GM12878 (cell line): ENCODE measurements around the gene DRC1. TPM values are rescaled to one million over a fixed set of nuclear protein-coding genes. Genes with fewer than 3 reads are reported as not detected.

Source experiments
- ATAC-seq: fragments of 200-7000 bp; cut with Tn5 transposase; 3 replicates; pipeline ENCODE4 v1.9.1; 2020; ENCODE audit warnings: mild to moderate bottlenecking, moderate library complexity
- BruUV-seq: library from RNA; stranded (reverse); fragments of 400-500 nt; replicated peaks from 2 replicates; lab custom pipeline; 2021; lab: Mats Ljungman, UMichigan
- CTCF ChIA-PET: fragments of 300-600 bp; sonication (Branson Sonifier 250); formaldehyde crosslinking; extraction: SDS; loops from one replicate; lab custom pipeline; 2021; ENCODE audit warnings: inconsistent platforms; lab: Yijun Ruan, JAX
- POLR2A ChIA-PET: fragments of 350-600 bp; formaldehyde crosslinking; extraction: SDS; loops from one replicate; lab custom pipeline; 2021; ENCODE audit warnings: inconsistent platforms; lab: Charles Lee
- RAD21 ChIA-PET: fragments of 300-600 bp; sonication (Branson Sonifier 250); formaldehyde crosslinking; loops from one replicate; lab custom pipeline; 2023; ENCODE audit warnings: antibody characterized with exemption; ENCODE audit not compliant: unreplicated experiment; lab: Charles Lee
- SMC1A ChIA-PET: fragments of 300-600 bp; sonication (Branson Sonifier 250); formaldehyde crosslinking; loops from one replicate; lab custom pipeline; 2023; ENCODE audit not compliant: unreplicated experiment, uncharacterized antibody; lab: Charles Lee
- DNase-seq: peaks from one replicate; pipeline ENCODE4 v3.0.0-alpha.2; 2011; ENCODE audit warnings: low read depth, low spot score
- FAIRE-seq: peaks from 3 replicates; lab custom pipeline; 2011; peaks lifted over from hg19 to GRCh38; lab: Jason Lieb, UNC
- H2AFZ ChIP-seq: 2 replicates; pipeline ENCODE4 v1.6.0; 2011; ENCODE audit warnings: low read depth, low read length, control low read depth; ENCODE audit not compliant: control insufficient read depth
- H3K27ac ChIP-seq: 2 replicates; pipeline ENCODE4 v1.5.1; 2011; ENCODE audit warnings: control low read depth; ENCODE audit not compliant: control insufficient read depth, insufficient read depth
- H3K27me3 ChIP-seq, 2 experiments: replicated peaks in 1 of 2; 2 replicates each; pipeline versions ENCODE4 v1.6.0 to v1.6.1; 2011; ENCODE audit warnings: low read length in 1 of 2; ENCODE audit not compliant: control insufficient read depth in 2 of 2, insufficient read depth in 2 of 2
- H3K36me3 ChIP-seq, 2 experiments: 2 replicates each; pipeline ENCODE4 v1.5.1; 2011; ENCODE audit warnings: low read length in 1 of 2; ENCODE audit not compliant: control insufficient read depth in 2 of 2, insufficient read depth in 2 of 2
- H3K4me1 ChIP-seq: 2 replicates; pipeline ENCODE4 v1.6.1; 2011; ENCODE audit warnings: mild to moderate bottlenecking, low read length, moderate library complexity, mixed read lengths; ENCODE audit not compliant: control insufficient read depth, insufficient read depth
- H3K4me2 ChIP-seq: 2 replicates; pipeline ENCODE4 v1.6.0; 2011; ENCODE audit warnings: control low read depth; ENCODE audit not compliant: control insufficient read depth, insufficient read depth
- H3K4me3 ChIP-seq: fragments of 200-600 bp; sonication (generic); 2 replicates; pipeline ENCODE4 v1.5.1; 2016
- H3K79me2 ChIP-seq: 2 replicates; pipeline ENCODE4 v1.6.0; 2011; ENCODE audit warnings: low read length; ENCODE audit not compliant: control insufficient read depth, insufficient read depth
- H3K9ac ChIP-seq: 2 replicates; pipeline ENCODE4 v1.8.0; 2011; ENCODE audit warnings: low read length, control low read depth, mixed read lengths; ENCODE audit not compliant: control insufficient read depth, insufficient read depth
- H3K9me3 ChIP-seq: replicated peaks from 3 replicates; pipeline ENCODE4 v1.5.1; 2011; ENCODE audit warnings: mild to moderate bottlenecking, low read length; ENCODE audit not compliant: control insufficient read depth, insufficient read depth
- H4K20me1 ChIP-seq: 2 replicates; pipeline ENCODE4 v1.6.0; 2011; ENCODE audit not compliant: control insufficient read depth, insufficient read depth
- ATF3 ChIP-seq: IDR thresholded peaks from 2 replicates; pipeline ENCODE4 v1.6.1; 2011; ENCODE audit warnings: low read depth, mild to moderate bottlenecking, low read length, moderate library complexity, borderline replicate concordance; ENCODE audit errors: extremely low read depth
- ATF7 ChIP-seq: fragments of 450-650 bp; IDR thresholded peaks from 2 replicates; pipeline ENCODE4 v1.6.1; 2016; ENCODE audit warnings: low read depth, mild to moderate bottlenecking
- FOXM1 ChIP-seq: IDR thresholded peaks from 2 replicates; pipeline ENCODE4 v1.6.1; 2012; ENCODE audit warnings: low read depth, mild to moderate bottlenecking, inconsistent platforms, low read length, moderate library complexity
- GATAD2B ChIP-seq: fragments of 450-650 bp; conservative IDR thresholded peaks from 2 replicates; pipeline ENCODE4 v1.6.1; 2017; ENCODE audit warnings: low read depth, mild to moderate bottlenecking, moderate library complexity
- IKZF1 ChIP-seq: fragments of 450-650 bp; conservative IDR thresholded peaks from 2 replicates; pipeline ENCODE4 v1.6.1; 2017; ENCODE audit warnings: antibody characterized with exemption, mild to moderate bottlenecking
- IRF4 ChIP-seq: IDR thresholded peaks from 2 replicates; pipeline ENCODE4 v1.6.1; 2011; ENCODE audit warnings: low read depth, low read length
- JUND ChIP-seq: IDR thresholded peaks from 2 replicates; pipeline ENCODE4 v1.6.1; 2012; ENCODE audit warnings: low read depth, mild to moderate bottlenecking, low read length, improper control_type of control experiment, moderate library complexity
- KDM1A ChIP-seq: fragments of 200-600 bp; sonication (generic); IDR thresholded peaks from 2 replicates; pipeline ENCODE4 v1.6.1; 2016; ENCODE audit warnings: borderline replicate concordance
- RAD21 ChIP-seq: IDR thresholded peaks from 2 replicates; pipeline ENCODE4 v1.6.1; 2011; ENCODE audit warnings: mild to moderate bottlenecking, low read depth, low read length, moderate library complexity; ENCODE audit not compliant: insufficient read depth
- RB1 ChIP-seq: fragments of 450-650 bp; formaldehyde crosslinking; IDR thresholded peaks from 2 replicates; pipeline ENCODE4 v1.6.1; 2017; ENCODE audit warnings: mild to moderate bottlenecking, borderline replicate concordance
- SIN3A ChIP-seq: IDR thresholded peaks from 2 replicates; pipeline ENCODE4 v1.6.1; 2012; ENCODE audit warnings: low read depth, low read length, improper control_type of control experiment
- SMAD5 ChIP-seq: IDR thresholded peaks from 2 replicates; pipeline ENCODE4 v1.6.1; 2016; ENCODE audit warnings: antibody characterized with exemption, low read depth
- TCF3 ChIP-seq: IDR thresholded peaks from 2 replicates; pipeline ENCODE4 v1.6.1; 2012; ENCODE audit warnings: low read depth, mild to moderate bottlenecking, low read length, borderline replicate concordance; ENCODE audit not compliant: insufficient read depth
- YY1 ChIP-seq: IDR thresholded peaks from 2 replicates; pipeline ENCODE4 v1.6.1; 2011; ENCODE audit warnings: low read depth, mild to moderate bottlenecking, low read length
- WGBS: methylation state at CpG from one replicate; pipeline ENCODE4 v1.1.6; 2016; ENCODE audit warnings: low lambda C conversion rate; ENCODE audit not compliant: insufficient replicate concordance, insufficient coverage; ENCODE audit errors: missing lambda C conversion rate; 5-methylcytosine and 5-hydroxymethylcytosine counted together
- in situ Hi-C: fragments of 300-500 bp; cut with MboI; formaldehyde crosslinking; loops from 9 replicates; pipeline ENCODE4 v1.14.3; 2018; ENCODE audit warnings: mixed read lengths
- intact Hi-C: fragments of 100-400 bp; cut with micrococcal nuclease; formaldehyde crosslinking; loops from one replicate; pipeline ENCODE4 v1.14.2; 2022; ENCODE audit not compliant: unreplicated experiment
- polyA plus RNA-seq, 11 experiments: library from polyadenylated mRNA; depleted of rRNA in 4 of 11; unstranded in 6 of 11; stranded (reverse) in 5 of 11; fragments of >200 nt; fragmentation: Nextera tagmentation in 4 of 11; fragmentation: Illumina TruSeq in 1 of 11; extraction: Ambion mirVana in 4 of 11; extraction: Trizol in 1 of 11; gene quantifications; 1 replicate in 1 of 11; 2 replicates in 10 of 11; pipeline versions ENCODE4 v1.2.1 to v1.2.3, GENCODE V29; 2011 to 2016; ENCODE audit warnings: inconsistent platforms in 2 of 11, missing spikeins in 2 of 11, low read depth in 1 of 11
- total RNA-seq, 4 experiments: library from RNA; depleted of rRNA in 3 of 4; stranded (reverse); fragments of >200 nt in 3 of 4; fragmentation: Illumina TruSeq in 1 of 4; extraction: Trizol in 1 of 4; gene quantifications; 2 replicates each; pipeline versions ENCODE4 v1.2.1 to v1.2.3, GENCODE V29; 2013 to 2021

DRC1 gene
- total and polyA plus RNA-seq, 10 of the 15 experiments (the other 5 are each of a cell fraction or from before 2014, with no cell fraction given): 0.03 TPM; not detected in 9

GRCh38 chr2:26438926-26439325 is 37.2 kb downstream of the DRC1 start (continued):
- TF ChIP-seq TCF3: no peak
- TF ChIP-seq RB1: no peak
- no peak for TF ChIP-seq YY1
- no peak for TF ChIP-seq JUND

- no peak for ATAC-seq
- in situ Hi-C loops (no loop called here), intact Hi-C loops (no loop called here)
- H3K27me3 ChIP-seq: no peaks in the 10 kb centered on the region
- POLR2A ChIA-PET: interaction anchor here (0.6 kb wide), 1 partner anchor 15 kb away, joined by 4 read pairs; no protein-coding TSS in a partner anchor
- no peak overlapping the region for H3K4me3 ChIP-seq
- H3K4me2 ChIP-seq: no peak overlapping the region
- H2AFZ ChIP-seq: no peak overlapping the region
- H3K79me2 ChIP-seq: no peaks in the 10 kb centered on the region
- SMC1A ChIA-PET: no interaction called here
- no peak overlapping the region for H3K27ac ChIP-seq
- no peak for FAIRE-seq
- RAD21 ChIA-PET: no interaction called here
- no peaks in the 10 kb centered on the region for H3K4me1 ChIP-seq
- no peaks in the 10 kb centered on the region for H3K36me3 ChIP-seq
- TF ChIP-seq SIN3A: no peak
- no peak for TF ChIP-seq RAD21
- TF ChIP-seq FOXM1: no peak
- TF ChIP-seq KDM1A: no peak
- no peak for TF ChIP-seq GATAD2B
- no peak for TF ChIP-seq IKZF1
- TF ChIP-seq ATF3: no peak
- no peak for TF ChIP-seq ATF7
- no peak for TF ChIP-seq IRF4
- TF ChIP-seq SMAD5: no peak
- BruUV-seq: no TSS peak
- H3K9me3 ChIP-seq: no peaks in the 10 kb centered on the region
- H3K9ac ChIP-seq: no peak overlapping the region
- CTCF ChIA-PET: no interaction called here
- 65% methylated on average over 2 of the region's 2 CpGs for WGBS
- DNase-seq: no peak
- H4K20me1 ChIP-seq: no peaks in the 10 kb centered on the region
Observed at GRCh38 chr2:26442301-26442700, 40.6 kb downstream of the DRC1 start.
